Right hindlimb (tissue), 1 donor: Measurements from ENCODE around the gene KMT2E.

Experiments used
- DNase-seq: peaks from one replicate; pipeline ENCODE4 v3.0.0-alpha.2; 2018

KMT2E gene

DNA sequence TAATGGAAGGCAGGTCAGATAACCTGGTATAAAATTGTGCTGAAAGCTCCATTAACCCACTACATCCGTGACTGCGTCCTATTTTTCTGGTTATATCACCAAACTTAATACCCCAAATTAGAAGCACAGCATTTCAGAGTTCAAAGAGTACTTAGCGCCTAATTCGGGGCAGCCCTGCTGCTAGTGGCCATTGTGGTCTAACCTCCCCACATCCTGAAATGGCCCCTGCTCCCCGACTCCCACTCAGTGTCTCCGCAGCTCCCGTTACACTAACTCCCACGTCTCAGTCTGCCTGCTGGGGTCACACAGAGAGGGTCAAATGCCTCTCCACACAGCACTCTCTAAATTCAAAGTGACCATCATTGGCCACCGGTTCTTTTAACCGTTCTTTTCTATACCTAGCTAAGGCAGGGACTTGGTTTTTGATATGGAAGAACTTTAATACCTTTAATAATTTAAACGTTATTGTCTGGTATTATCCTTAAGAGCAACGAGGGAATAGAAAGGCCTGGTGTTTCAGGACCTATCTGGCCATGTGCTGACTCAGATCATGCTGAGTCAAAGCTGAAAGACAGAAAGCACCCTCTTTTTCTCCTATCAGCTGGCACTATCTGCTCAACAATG, 117.1 kb downstream of the KMT2E start:
- no peak for DNase-seq

DNA sequence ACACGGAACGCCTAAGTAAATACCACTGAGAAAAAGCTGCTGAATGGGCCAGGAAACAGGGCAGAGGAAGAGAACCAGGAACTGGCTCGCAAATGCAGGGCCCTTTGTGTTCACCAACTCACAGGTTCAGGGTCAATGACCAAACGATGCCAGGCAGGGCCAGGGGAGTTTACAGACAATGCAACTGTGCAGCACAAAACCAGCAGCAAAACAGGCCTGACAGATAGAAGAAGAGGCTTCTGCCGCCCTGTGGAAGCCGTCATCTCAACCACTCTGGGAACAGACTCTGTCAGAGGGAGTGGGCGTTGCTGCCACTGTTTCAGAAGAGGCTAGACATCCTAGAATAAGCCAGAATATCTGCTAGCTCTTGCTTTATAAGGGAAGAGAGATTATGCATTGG, 117.9 kb downstream of the KMT2E start:
- DNase-seq, result no peak

DNA sequence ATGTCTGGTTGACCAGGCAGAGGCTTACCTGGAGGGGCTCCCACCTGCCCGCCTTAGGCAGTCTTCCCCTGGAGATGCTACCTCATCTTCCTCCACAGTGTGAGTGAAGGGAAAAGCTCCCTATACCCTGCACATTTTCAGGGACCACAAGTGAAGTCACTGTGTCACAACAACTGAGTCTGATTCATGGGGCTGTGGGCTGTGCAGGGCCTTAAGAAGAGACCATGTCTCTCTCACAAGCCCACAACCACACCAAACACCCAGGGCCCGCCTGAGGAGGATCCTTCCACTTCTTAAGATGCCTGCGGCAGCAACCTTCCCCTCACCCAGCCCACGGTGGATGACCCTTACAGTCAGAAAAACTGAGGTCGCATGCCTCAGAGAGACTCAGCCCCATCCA, 118.3 kb downstream of the KMT2E start:
- DNase-seq, result no peak

DNA sequence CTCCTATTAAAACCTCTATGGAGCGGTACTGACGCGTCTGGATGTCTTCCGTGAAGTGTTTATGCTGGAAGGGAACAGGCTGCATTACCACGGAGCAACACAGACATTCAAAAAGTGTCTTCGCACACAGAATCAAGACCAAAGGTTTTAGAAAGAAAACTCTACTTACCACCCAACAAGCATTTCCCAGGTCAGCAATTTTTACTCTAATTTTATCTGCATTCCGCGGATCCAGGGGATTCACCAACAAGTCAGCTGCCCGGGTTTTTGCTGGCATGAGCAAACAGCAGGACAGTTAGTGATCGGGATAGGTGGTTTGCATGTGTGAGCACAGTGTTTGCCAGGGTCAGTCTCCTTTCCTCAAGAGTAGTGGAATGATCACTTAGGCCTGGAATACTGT, 118.8 kb downstream of the KMT2E start:
- no peak for DNase-seq

DNA sequence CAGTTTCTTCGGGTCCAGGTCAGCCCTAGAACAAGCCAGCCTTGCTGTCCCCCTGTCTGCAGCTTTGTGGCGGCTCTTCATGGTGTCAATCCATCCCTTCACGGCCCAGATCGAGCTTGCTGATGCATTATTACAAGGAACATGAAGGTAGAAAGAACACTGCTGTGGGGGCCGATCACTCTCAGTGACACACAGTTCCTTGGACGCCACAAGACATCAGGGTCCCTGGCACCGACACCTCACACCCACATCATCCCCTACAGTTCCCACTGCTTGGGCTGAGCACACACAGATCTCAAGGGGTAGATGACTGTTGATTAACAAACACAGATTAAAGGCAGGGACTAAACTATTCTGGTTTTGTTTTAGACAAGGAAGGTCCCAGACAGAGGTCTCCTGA, 119.4 kb downstream of the KMT2E start:
- no peak for DNase-seq

DNA sequence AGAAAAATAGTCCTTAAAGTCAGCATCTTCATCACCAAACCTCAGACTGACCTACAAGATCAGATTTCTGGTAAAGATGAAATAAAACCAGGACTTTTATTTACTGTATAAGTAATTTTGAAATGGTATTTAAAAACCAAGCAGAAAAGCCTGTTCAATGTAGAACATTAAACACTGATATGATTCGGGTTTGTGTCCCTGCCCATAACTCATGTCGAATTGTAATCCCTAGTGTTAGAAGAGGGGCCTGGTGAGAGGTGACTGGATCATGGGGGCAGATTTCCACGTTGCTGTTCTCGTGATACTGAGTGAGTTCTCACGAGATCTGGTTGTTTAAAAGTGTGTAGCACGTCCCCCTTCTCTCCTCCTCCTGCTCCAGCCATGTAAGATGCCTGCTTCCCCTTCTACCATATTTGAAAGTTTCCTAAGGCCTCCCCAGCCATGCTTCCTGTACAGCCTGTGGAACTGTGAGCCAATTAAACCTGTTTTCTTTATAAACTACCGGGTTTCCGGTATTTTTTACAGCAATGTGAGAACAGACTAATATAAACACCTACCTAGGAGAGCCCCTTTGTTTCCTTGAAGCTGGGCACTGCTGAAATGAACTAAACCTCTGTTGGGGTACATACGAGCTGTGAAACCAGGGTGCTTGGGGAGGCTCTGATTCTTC, 120.1 kb downstream of the KMT2E start:
- no peak for DNase-seq

DNA sequence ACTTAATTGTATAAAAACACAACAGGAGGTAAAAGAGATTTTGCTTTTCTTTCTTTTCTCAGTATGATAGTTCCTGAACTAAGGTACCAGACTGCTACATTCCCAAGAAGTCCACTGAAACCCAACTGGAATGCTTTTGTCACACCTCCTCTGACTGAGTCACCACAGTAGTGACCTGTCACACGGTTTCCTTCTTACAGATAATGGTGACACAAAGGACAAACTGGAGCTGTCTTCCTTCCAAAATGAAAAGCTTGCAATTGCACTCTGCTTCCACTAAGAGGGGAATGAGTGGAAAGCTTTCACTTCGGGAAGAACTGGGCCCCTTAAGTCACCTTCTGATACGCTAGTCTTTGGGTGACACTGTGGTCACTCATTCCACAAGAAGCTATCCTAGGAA, 122.2 kb downstream of the KMT2E start:
- no peak for DNase-seq

DNA sequence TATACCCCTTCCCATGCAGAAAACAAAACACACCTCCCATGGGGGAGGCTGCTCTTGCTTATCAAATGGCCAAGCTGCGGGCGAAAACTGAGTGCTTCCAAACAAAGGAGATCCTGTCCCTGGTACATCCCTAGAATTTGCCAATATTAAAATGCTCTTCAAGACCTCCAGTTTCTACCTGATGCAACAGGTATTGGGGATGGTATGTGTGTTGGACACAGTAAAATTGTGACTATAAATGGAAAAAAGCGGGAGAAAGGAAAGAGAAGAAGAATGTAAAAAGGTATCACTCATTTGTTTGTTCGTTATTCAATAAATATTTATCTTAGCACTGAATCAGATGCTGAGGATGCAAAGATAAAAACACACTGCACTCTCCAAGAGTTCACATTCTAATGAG, 123.9 kb downstream of the KMT2E start:
- no peak for DNase-seq

DNA sequence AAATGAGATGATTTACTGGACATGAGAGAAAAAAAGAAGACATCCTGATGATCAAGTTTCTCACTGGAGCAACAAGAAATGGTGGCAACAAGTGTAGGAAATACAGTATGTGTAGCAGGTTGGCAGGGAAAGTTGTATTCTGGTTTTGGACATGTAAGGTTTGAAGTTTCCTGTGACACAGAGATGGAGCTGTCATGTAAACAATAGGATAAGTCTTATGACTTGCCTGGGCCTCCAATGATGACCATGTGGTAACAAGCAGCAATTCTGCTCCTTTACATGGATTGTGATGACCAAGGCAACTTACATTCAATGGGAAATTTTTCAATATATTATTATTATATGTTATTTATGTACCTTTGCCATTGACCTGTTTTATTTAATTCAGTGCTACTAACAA, 125.4 kb downstream of the KMT2E start:
- no peak for DNase-seq

DNA sequence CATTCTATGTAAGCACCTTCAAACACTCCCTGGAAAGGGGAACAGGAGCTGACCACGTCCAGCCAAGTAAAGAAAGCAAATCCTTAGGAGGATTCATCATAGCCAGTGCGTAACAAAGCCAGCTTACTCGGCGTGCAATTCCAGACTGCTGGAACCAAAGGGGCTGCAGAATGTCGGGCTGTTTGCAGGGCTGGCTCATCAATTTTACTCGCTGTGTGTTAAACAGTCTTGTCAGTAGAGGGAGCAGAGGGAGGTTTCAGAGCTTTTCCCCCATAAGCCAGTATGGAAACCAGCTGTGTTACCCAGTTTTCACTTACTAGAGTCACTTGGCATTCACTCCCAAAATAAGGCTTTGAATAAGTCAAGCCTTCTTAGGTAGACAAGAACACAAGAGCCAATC, 127.1 kb downstream of the KMT2E start:
- DNase-seq, result peak; percentile 42

DNA sequence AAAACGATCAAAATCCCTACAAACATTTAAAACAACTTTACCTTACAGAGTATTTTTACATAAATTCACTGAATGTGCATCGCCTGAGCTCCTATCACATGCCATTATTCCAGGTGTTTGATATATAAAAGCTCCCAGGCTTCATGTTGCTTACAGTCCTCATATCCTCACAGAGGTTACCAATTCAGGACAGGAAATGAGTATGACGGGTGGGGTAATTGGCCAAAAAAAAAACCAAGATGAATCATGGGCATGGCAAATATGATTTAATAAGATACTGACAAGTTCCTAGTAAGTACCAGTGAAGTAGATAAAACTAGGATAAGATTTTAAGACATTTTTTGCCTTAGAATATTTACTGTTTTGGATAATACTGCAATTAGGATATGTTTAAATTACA, 135.8 kb downstream of the KMT2E start:
- DNase-seq, result no peak

DNA sequence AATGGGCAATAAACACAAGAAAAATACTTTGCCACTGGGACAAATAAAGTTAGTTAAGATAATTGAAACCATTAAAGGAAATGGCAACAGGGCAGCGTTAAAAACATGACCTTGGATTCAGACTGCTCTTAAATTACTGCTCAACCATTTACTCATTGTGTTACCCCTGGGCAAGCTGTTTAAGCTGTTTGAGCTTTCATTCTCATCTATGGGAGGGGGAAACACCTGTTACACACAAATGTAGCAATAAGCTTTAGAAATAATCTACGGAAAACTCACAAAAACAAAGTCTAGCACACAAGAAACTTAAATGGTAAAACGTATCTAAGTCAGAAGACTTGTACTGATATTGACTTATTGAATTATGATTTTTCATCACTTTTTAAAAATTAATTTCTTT, 137.1 kb downstream of the KMT2E start:
- no peak for DNase-seq

DNA sequence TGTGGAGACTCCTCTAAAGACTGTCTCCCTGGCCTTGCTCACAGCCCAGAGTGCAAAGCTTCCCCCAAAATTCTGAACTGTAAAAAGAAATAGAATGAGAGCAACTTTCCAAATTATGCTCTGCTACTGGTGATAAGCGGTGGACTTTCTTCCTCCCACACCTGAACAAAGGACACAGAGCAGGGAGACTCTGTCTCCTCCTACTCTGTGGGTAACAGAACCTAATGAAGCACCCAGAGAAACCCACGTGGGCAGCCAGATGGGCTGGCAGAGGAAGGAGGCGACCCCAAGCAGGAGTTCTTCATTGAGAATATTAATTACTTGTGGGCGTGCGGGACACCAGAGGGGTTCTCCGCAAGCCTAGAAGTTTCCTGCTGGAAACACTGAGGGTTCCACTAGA, 139.5 kb downstream of the KMT2E start:
- no peak for DNase-seq

DNA sequence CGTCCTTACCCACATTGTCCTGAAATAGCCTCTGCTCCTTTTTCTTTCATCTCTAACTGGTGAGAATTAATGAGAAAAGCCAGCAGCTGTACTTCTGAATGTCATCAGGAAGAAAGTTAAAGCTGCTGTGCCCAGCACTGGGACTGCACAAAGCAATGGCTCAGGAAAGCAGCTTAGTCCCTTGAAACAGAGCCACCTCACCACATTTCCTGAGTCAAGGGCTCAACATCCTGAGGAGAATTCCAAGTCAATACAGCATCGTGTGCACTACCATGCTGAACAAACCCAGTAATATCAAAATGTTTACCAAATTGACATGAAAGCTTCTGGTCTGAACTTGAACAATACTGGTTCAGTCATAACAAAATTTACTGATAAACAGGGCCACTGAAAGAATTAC, 140.1 kb downstream of the KMT2E start:
- DNase-seq, result no peak

DNA sequence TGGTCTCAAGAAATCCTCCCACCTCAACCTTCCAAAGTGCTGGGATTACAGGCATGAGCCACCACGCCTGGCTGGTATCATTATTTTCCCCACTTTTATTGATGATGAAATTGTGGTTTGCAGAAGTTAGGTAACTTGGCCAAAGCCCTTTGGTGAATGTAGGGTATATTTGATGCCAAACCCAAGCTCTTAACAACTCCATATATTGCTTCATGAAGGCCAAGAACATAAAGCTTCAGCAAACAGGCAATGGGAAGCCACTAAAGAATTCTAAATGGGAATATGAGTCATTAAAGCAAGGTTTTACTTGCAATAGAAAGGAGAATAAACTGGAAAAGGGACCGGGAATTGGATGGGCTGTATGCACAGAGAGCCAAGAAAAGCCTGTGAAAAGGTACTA, 142.7 kb downstream of the KMT2E start:
- no peak for DNase-seq

DNA sequence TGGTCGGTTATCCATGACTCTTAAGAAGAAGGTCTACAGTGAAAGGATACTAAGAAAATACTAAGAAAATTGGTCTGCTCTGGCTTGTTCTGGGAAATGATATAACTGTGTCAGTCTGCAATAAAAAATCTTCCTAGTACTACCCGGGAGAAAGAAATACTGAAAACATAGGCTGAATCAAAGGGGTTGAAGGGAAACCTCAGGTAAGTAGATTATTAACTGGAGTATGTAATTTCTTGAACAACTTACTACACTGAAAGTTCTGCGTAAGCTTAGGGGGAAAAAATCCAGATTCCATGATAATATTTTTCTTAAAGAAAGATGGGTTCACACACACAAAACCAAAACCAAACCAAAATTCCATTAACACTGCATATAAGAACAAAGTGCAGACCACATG, 143.3 kb downstream of the KMT2E start:
- no peak for DNase-seq

DNA sequence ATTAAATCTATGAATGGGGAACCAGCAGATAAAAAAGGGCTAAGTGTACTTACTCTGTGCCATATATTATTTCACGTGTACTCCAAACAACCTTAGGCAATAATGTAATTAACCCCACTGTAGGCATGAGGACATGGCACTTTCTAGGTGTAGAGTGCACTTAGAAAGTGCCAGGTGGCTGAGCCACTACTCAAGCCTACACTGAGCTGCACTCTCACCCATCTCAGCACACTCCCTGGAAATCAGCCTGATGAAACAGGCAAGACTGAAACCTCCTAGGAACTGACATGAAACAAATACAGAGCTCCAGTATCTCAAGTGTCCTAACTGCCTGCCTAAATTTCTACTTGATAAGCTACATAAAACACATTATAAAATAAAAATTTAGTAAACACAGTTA, 147.4 kb downstream of the KMT2E start:
- DNase-seq, result no peak
